GM19438 (cell line): Measurements from ENCODE around the gene FUT8.

Source experiments
- ATAC-seq: cut with Tn5 transposase; IDR thresholded peaks from one replicate; pipeline ENCODE4 v1.9.1; 2021; ENCODE audit warnings: low read depth; ENCODE audit not compliant: unreplicated experiment

FUT8 gene

GRCh38 chr14:65750906-65751305 lies 338.4 kb downstream of the FUT8 start:
- ATAC-seq: no peak

GRCh38 chr14:65751510-65751909 lies 339.0 kb downstream of the FUT8 start:
- ATAC-seq: no peak

DNA sequence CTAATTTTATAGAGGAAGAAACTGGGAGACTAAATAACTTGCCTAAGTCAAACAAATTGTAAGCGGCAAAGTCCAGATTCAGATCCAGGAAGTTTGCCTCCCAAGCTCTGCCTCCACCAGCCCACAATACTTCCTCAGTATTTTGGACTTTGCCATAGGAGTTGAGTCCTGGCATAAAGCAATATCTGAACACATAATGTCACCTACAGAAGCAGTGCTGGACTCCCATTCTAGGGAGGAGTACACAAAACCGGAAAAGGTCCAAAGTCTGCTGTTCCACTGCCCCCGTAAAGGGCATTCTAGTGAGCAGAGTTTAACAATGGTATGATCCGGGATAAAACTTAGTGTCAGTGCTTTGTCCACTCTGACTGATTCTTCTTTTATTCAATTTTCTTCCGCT lies 340.5 kb downstream of the FUT8 start:
- no peak for ATAC-seq

GRCh38 chr14:65755331-65755730 lies 342.8 kb downstream of the FUT8 start:
- ATAC-seq: no peak

- no peak for ATAC-seq
Observed at GRCh38 chr14:65756880-65757279, 344.4 kb downstream of the FUT8 start.

DNA sequence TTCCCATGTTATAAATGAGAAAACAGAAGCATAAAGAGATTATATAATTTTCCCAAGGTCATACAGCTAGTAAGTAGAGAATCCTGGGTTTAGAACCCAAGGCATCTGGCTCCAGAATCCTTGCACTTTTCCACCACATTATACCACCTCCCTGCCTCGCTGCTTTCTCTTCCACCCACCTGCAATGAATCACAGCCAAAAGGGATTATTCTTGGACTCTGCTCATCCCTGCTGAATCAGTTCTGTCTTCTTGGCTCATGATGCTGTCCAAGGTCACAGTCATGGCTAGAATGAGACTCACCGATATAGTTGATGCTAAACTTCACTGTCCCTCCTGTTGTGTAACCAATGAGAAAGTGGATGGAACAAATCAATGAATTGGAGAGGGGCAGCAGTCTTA lies 356.6 kb downstream of the FUT8 start:
- no peak for ATAC-seq

- no peak for ATAC-seq
Observed at GRCh38 chr14:65770681-65771080, 358.2 kb downstream of the FUT8 start.

DNA sequence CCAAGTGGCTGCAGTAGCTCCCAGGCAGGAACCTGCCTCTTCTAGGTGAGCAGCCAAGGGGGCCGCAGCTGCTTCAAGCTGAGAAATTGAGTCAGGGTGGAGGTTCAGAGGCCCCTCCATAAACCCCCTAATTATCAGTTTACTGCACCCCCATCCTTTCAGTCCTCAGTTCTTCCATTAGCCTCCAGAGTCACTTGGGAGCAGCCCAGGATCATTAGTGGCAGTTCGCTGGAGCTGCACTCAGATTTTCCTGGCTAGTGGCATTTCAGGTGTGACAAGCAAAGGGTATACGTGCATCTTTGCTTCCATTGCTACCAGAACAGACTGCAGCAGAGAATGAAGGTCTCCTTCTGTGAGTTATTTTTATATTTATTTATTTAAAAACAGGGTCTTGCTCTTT lies 358.7 kb downstream of the FUT8 start:
- no peak for ATAC-seq

- ATAC-seq: no peak
Observed at GRCh38 chr14:65772466-65772865, 359.9 kb downstream of the FUT8 start.

- ATAC-seq: no peak
Observed at GRCh38 chr14:65772921-65773574, 360.5 kb downstream of the FUT8 start.

GRCh38 chr14:65774041-65774440 lies 361.5 kb downstream of the FUT8 start:
- ATAC-seq: no peak

DNA sequence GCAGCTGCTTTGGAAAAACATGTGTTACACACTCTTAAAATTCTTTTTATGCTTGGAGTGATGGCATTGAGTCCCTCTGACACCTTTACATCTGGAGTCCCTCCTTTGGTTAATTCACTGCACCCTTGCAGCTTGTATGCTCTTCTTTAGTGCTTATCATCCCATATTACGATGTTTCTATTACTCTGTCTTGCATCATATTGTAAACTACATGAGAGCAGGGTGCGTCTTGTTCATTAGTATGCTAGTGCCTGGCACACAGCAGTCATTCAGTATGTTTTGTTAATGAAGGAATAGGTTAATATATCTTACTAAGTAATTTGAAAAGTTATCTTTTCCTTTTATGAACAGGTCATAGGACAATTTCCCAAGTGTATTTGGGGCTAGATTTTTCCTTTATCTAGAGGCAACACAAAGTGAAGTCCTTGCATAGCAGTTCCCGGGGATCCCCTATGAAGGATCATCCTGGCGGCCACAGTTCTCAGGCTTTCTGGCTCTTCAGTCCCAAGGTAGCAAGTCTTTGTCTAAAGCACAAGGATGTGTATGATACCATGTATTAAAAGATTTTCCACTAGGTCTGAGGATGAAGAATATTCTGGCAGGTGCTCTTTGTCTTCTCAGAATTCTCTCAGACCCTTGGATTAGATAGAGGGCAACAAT lies 363.8 kb downstream of the FUT8 start:
- no peak for ATAC-seq

DNA sequence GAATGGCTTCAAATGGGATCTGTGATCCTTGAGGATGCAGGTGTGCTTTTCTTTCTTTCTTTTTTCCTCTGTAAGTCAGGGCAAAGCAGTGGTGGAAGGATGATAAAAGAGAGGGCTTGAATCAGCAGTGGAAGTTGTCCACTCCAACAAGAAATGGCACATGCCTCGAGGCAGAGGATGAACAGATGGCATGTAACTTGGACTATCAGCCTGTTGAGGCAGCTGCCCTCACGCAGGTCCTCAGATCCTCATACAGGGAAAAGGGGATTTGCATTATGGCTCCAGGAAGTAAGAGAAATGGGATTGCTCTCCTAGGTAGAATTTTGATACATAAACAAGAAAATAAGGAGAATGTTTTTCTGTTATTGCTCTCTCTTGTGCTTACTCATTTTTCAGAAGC lies 368.0 kb downstream of the FUT8 start:
- no peak for ATAC-seq

DNA sequence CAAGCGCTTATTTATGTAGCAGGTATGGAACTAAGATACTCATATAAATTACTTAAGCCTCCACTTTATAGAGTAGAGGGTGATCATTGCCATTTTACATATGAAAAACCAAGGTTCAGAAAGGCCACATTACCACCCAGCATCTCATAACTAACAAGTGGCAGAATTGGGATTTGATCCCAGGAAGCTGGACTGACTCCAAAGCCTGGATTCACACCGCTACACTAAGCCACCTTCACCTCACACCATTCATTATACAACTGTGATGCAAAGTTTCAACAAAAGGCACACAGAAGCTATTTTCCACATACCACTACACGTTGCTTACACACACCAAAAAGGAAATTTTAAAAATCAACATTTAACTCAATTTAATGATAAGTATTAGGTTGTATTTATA lies 370.6 kb downstream of the FUT8 start:
- no peak for ATAC-seq

DNA sequence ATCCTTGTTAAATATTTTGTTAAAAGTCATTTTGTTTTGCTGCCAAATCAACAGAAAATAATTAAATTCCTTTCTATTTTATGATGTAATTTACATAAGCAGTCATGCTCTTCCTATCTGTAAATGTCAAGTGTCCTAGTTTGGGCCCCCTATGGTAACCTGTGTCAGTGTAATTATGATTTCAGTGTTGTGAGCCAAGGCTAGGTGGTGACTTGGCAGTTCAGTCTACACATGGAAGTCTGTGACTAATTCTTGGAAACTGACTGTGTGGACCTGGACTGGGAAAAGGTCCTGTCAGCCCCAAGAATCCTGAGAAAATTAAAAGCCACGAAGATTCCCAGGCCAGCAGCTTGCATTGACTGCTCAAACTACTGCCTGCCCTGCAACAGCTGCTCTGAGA lies 371.0 kb downstream of the FUT8 start:
- no peak for ATAC-seq

- no peak for ATAC-seq
Observed at GRCh38 chr14:65784574-65784973, 372.0 kb downstream of the FUT8 start.

- no peak for ATAC-seq
Observed at GRCh38 chr14:65787461-65787860, 374.9 kb downstream of the FUT8 start.

DNA sequence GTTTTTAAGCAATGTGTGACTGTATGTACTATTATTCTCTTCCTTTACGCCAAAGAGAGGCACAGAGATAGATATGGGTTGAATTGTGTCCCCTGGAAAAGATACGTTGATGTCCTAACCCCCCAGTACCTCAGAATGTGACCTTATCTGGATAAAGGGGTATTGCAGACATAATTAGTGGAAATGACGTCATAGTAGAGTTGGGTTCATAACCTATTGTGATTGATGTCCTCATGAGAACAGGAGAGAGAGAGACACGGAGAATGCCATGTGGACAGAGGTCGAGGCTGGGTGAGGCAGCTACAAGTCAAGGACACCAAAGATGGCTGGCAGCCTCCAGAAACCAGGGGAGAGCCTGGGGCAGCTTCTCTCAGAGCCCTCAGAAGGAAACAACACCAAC lies 376.3 kb downstream of the FUT8 start:
- no peak for ATAC-seq

DNA sequence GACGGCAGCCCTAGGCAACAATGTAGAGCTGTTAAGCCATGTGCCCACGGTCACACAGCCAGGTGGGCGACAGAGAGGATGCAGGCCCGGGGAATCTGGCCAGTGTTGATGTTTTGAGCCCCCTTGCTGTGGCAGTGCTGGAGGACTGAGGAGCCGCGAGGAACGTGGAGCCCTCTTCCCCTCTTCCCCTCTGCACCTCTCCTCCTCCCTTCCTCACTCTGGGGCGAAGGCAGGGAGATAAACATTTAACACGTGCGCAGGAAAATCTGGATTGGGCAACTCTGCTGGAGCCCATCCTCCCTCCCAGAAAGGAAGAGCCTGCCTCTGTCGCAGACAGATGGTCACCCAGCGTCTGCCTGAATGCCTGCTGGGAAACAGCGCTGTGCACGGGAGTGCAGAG lies 376.8 kb downstream of the FUT8 start:
- ATAC-seq: no peak

GRCh38 chr14:65790172-65790815 lies 377.8 kb downstream of the FUT8 start:
- no peak for ATAC-seq

DNA sequence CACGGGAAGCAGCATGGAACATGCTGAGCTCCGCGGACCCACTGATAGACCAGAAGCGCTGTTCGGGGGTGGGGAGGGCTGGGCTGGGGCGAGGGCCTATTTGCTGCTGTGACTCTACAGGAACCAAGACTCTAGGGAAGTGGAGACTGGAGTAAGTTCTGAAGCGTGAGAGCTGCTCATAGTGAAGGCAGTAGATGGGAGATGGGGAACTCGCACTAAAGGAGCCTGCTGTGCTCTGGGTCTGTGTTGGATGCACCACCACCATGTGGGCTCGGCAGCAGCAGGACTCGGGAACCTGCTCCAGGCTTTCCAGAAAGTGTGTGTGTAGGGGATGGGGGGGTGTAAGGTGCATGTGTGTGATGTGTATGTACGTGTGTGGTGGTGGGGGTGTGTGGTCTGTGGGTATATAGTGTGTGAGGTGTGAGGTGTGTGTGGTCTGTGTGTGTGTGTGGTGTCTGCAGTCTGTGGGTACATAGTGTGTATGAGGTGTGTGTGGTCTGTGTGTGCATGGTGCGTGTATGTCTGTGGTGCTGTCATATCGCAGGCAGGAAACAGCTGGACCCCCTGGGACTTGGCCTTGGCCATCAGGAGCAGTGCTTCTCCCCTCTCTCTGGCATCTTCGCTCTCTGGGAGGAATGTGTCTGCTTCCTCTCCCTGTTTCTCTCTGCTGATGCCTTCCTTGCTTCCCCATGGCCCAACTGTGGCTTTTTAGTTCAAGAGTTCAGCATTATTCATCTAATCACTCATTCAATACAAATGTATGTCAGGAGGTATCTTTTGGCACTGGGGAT lies 378.9 kb downstream of the FUT8 start:
- no peak for ATAC-seq
